ENCODE data around the gene ZNF860. TPM values are rescaled to one million over a fixed set of nuclear protein-coding genes. Genes with fewer than 3 reads are reported as not detected.

The ZNF860 gene
- total RNA-seq, 1 donor from 2014 or later: 1.6 TPM

DNA sequence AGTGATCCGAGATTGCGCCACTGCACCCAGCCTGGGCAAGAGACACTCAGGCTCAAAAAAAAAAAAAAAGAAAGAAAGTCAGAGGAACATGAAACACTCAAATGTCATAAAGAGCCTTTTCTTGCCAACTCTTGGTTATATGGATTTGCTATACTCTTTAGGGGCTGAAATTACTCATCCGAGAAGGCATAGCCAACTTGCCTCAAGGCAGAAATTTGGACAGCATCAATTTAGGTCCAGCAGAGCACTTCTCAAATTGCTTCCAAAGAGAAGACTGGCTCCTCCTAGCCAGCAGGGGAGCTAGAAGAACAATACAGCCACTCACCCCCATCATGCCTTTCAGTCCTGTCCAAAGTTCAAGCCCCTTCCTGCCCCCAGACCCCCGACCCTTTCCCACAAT lies 44.3 kb upstream of the ZNF860 start:
- ATAC-seq: no peak
- intact Hi-C loops (cut with DNase I): no loop called here
- no peaks in the 10 kb centered on the region for H3K27me3 ChIP-seq
- no peaks in the 10 kb centered on the region for H3K9me3 ChIP-seq
- H3K4me1 ChIP-seq: peaks cover 31% of the 10 kb centered on the region
- no peak overlapping the region for H3K4me3 ChIP-seq
- H3K36me3 ChIP-seq: no peaks in the 10 kb centered on the region
- TF ChIP-seq CTCF (IDR thresholded peaks at IDR 0.05): no peak
- DNase-seq: no peak
- no peak overlapping the region for H3K27ac ChIP-seq

DNA sequence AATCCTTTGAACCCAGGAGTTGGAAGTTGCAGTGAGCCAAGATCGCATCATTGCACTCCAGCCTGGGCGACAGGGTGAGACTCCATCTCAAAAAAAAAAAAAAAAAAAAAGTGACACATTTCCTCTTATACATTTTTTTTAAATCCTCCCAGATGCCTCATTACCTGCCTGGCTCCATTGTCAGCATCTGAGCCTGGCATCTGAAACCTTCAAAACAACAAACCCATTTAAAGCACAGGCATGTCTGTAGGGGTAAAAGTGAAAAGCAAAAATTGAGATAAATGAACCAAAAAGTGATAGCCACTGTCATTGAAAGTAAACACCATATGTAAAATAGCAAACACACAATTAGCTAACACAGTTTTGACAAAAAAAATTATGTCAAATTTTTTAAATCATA lies 39.1 kb upstream of the ZNF860 start:
- no peak overlapping the region for H3K4me3 ChIP-seq
- TF ChIP-seq CTCF (IDR thresholded peaks at IDR 0.05): no peak
- no peak for DNase-seq
- H3K36me3 ChIP-seq: no peaks in the 10 kb centered on the region
- no peaks in the 10 kb centered on the region for H3K9me3 ChIP-seq
- intact Hi-C loops (cut with DNase I): no loop called here
- no peak for ATAC-seq
- H3K4me1 ChIP-seq: peaks cover 7% of the 10 kb centered on the region
- no peaks in the 10 kb centered on the region for H3K27me3 ChIP-seq
- H3K27ac ChIP-seq: no peak overlapping the region

DNA sequence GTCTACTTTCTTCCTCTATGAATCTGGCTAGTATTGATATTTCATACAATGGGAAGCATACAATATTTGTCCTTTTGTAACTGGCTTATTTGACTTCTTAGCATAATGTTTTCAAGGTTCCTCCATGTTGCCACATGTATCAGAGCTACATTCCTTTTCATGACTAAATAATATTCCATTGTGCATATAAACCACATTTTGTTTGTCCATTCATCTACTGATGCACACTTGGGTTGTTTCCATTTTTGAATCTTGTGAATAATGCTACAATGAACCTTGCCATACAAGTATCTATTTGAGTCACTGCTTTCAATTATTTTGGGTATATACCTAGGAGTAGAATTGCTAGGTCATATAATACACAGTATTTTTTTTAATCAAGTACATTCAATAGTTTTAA lies 38.5 kb upstream of the ZNF860 start:
- H3K4me3 ChIP-seq: no peak overlapping the region
- no peaks in the 10 kb centered on the region for H3K9me3 ChIP-seq
- intact Hi-C loops (cut with DNase I): no loop called here
- no peak for ATAC-seq
- no peak for TF ChIP-seq CTCF (IDR thresholded peaks at IDR 0.05)
- no peak for DNase-seq
- H3K27me3 ChIP-seq: no peaks in the 10 kb centered on the region
- H3K36me3 ChIP-seq: no peaks in the 10 kb centered on the region
- no peak overlapping the region for H3K27ac ChIP-seq
- H3K4me1 ChIP-seq: peaks cover 7% of the 10 kb centered on the region

DNA sequence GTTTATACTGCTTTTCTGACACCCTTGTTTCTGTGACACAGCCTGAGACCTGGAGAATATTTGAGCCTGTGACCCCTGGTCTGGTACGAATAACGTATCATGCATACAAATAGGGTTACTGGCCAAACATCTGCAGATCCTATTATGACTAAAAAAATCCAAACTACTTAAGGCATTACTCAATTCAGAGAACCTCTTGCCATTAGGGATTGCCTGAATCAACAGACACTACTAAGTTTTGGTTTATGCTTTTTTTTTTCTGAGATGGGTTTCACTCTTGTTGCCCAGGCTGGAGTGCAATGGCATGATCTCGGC lies 35.9 kb upstream of the ZNF860 start:
- DNase-seq (no peak), ATAC-seq (no peak)
- H3K4me1 ChIP-seq: peaks cover 7% of the 10 kb centered on the region
- no peak overlapping the region for H3K27ac ChIP-seq
- H3K27me3 ChIP-seq: no peaks in the 10 kb centered on the region
- H3K36me3 ChIP-seq: no peaks in the 10 kb centered on the region
- H3K9me3 ChIP-seq: no peaks in the 10 kb centered on the region
- TF ChIP-seq CTCF (IDR thresholded peaks at IDR 0.05): no peak
- intact Hi-C loops (cut with DNase I): no loop called here
- H3K4me3 ChIP-seq: no peak overlapping the region

GRCh38 chr3:31946484-31947081 lies 35.0 kb upstream of the ZNF860 start:
- H3K9me3 ChIP-seq: no peaks in the 10 kb centered on the region
- no peaks in the 10 kb centered on the region for H3K27me3 ChIP-seq
- intact Hi-C loops (cut with DNase I): no loop called here
- no peak for TF ChIP-seq CTCF (IDR thresholded peaks at IDR 0.05)
- no peaks in the 10 kb centered on the region for H3K4me1 ChIP-seq
- no peaks in the 10 kb centered on the region for H3K36me3 ChIP-seq
- no peak for DNase-seq
- no peak overlapping the region for H3K4me3 ChIP-seq
- ATAC-seq: no peak
- no peak overlapping the region for H3K27ac ChIP-seq

- TF ChIP-seq CTCF (IDR thresholded peaks at IDR 0.05): no peak
- H3K27me3 ChIP-seq: no peaks in the 10 kb centered on the region
- intact Hi-C loops (cut with DNase I): no loop called here
- peak; percentile 10 for ATAC-seq
- H3K27ac ChIP-seq: no peak overlapping the region
- H3K9me3 ChIP-seq: no peaks in the 10 kb centered on the region
- no peaks in the 10 kb centered on the region for H3K4me1 ChIP-seq
- H3K36me3 ChIP-seq: no peaks in the 10 kb centered on the region
- no peak for DNase-seq
- no peak overlapping the region for H3K4me3 ChIP-seq
Observed at GRCh38 chr3:31947162-31947561, 34.4 kb upstream of the ZNF860 start.
